KBM-7 (cell line): ENCODE results near the gene TKFC.

ENCODE experiments used
- DNase-seq: peaks from one replicate; pipeline ENCODE4 v3.0.0-alpha.2; 2015
- in situ Hi-C: fragments of 300-500 bp; cut with MboI; formaldehyde crosslinking; loops from 2 replicates; pipeline ENCODE4 v1.14.3; 2020; ENCODE audit warnings: low sequenced_read_pairs, low pct_unique_long_range_greater_than_20kb, mixed read lengths

TKFC gene

GRCh38 chr11:61392981-61393595 lies 60.1 kb downstream of the TKFC start:
- peak; percentile 41 for DNase-seq
- in situ Hi-C loops = no loop called here
